NCI-H1105 (cell line): ENCODE measurements around the gene MGAT4C.

Source experiments
- DNase-seq: peaks from one replicate; lab custom pipeline; 2025; lab: John Stamatoyannopoulos, UW

The MGAT4C gene

GRCh38 chr12:85975716-85976115 lies 280.5 kb downstream of the MGAT4C start:
- DNase-seq, result no peak

- DNase-seq, result no peak
Observed at GRCh38 chr12:85971800-85972199, 284.4 kb downstream of the MGAT4C start.

GRCh38 chr12:85968606-85969005 lies 287.6 kb downstream of the MGAT4C start:
- no peak for DNase-seq

GRCh38 chr12:85963326-85963725 lies 292.9 kb downstream of the MGAT4C start:
- DNase-seq, result no peak

- no peak for DNase-seq
Observed at GRCh38 chr12:85956081-85956480, 300.1 kb downstream of the MGAT4C start.

GRCh38 chr12:85955127-85955526 lies 301.1 kb downstream of the MGAT4C start:
- no peak for DNase-seq

GRCh38 chr12:85951823-85952222 lies 304.4 kb downstream of the MGAT4C start:
- DNase-seq, result no peak

GRCh38 chr12:85949253-85949652 lies 306.9 kb downstream of the MGAT4C start:
- no peak for DNase-seq

- no peak for DNase-seq
Observed at GRCh38 chr12:85948340-85948739, 307.9 kb downstream of the MGAT4C start.

GRCh38 chr12:85947286-85947685 lies 308.9 kb downstream of the MGAT4C start:
- DNase-seq, result no peak

GRCh38 chr12:85946375-85946774 lies 309.8 kb downstream of the MGAT4C start:
- DNase-seq, result no peak

GRCh38 chr12:85927166-85927565 lies 329.0 kb downstream of the MGAT4C start:
- DNase-seq, result no peak

- peak; percentile 20 for DNase-seq
Observed at GRCh38 chr12:85923767-85924331, 332.3 kb downstream of the MGAT4C start.

GRCh38 chr12:85920324-85920947 lies 335.8 kb downstream of the MGAT4C start:
- DNase-seq, result peak; percentile 40
